ENCODE measurements around the gene LYRM2.

LYRM2 gene

GRCh38 chr6:89638320-89639195, at the start of gene LYRM2:
TSS of gene LYRM2 (minus strand) at chr6:89638747. CDS start at chr6:89638716, 31 bp downstream.
- H3K36me3 ChIP-seq (replicated peaks; ENCODE audit: insufficient read depth, low read length): 0 out of 2 replicates have a peak, but pooled peaks cover 5% of the 10 kb centered on the region
- H3K9ac ChIP-seq (ENCODE audit: low read length): peak within 1 kb of the TSS; percentile 84
- H4K20me1 ChIP-seq (ENCODE audit: insufficient read depth, low read length): no peaks in the 10 kb centered on the region
- DNase-seq: peak; percentile 90
- H3K9me3 ChIP-seq (replicated peaks; ENCODE audit: insufficient read depth, low read length): no peaks in the 10 kb centered on the region
- H3K27me3 ChIP-seq (replicated peaks; ENCODE audit: insufficient read depth, low read length): no peaks in the 10 kb centered on the region
- H3F3A ChIP-seq (ENCODE audit: insufficient read depth, low read length): peaks cover 7% of the 10 kb centered on the region
- no peaks in the 10 kb centered on the region for H3K9me2 ChIP-seq (replicated peaks; ENCODE audit: insufficient read depth, low read length)
- H3K4me3 ChIP-seq (ENCODE audit: low read length): peak within 1 kb of the TSS; percentile 82
- H3K79me2 ChIP-seq (ENCODE audit: low read length): peaks cover 4% of the 10 kb centered on the region; the same call in 1 of the 2 replicates
- H2AFZ ChIP-seq (ENCODE audit: low read length): peak within 1 kb of the TSS; percentile 78
- peak within 1 kb of the TSS; percentile 80 for H3K27ac ChIP-seq (ENCODE audit: low read length)
- peak within 1 kb of the TSS; percentile 88 for H3K4me2 ChIP-seq (ENCODE audit: low read depth, low read length)
- TF ChIP-seq EZH2phosphoT487 (IDR thresholded peaks at IDR 0.05; ENCODE audit: low read length) (no peak), CTCF (IDR thresholded peaks at IDR 0.05; ENCODE audit: low read length) (no peak), EZH2 (optimal IDR thresholded peaks at IDR 0.05; ENCODE audit: low read depth, low read length) (no peak)
- 0 out of 2 replicates have a peak, but pooled peaks cover 2% of the 10 kb centered on the region for H3K4me1 ChIP-seq (ENCODE audit: low read length)

GRCh38 chr6:89688328-89688727, 49.8 kb upstream of the LYRM2 start:
- Histone ChIP-seq H3K9me3 (replicated peaks; ENCODE audit: insufficient read depth, low read length) (no peaks in the 10 kb centered on the region), H3K27me3 (replicated peaks; ENCODE audit: insufficient read depth, low read length) (no peaks in the 10 kb centered on the region), H4K20me1 (ENCODE audit: insufficient read depth, low read length) (no peaks in the 10 kb centered on the region), H3K9me2 (replicated peaks; ENCODE audit: insufficient read depth, low read length) (no peaks in the 10 kb centered on the region), H3K4me3 (ENCODE audit: low read length) (no peak overlapping the region), H3K4me2 (ENCODE audit: low read depth, low read length) (no peak overlapping the region), H3K4me1 (ENCODE audit: low read length) (peaks cover 17% of the 10 kb centered on the region), H3F3A (ENCODE audit: insufficient read depth, low read length) (peaks cover 17% of the 10 kb centered on the region), H3K27ac (ENCODE audit: low read length) (no peak overlapping the region), H3K36me3 (replicated peaks; ENCODE audit: insufficient read depth, low read length) (peaks cover 12% of the 10 kb centered on the region; the same call in 1 of the 2 replicates), H3K79me2 (ENCODE audit: low read length) (no peaks in the 10 kb centered on the region), H2AFZ (ENCODE audit: low read length) (no peak overlapping the region), H3K9ac (ENCODE audit: low read length) (no peak overlapping the region)
- no peak for DNase-seq
- TF ChIP-seq CTCF (IDR thresholded peaks at IDR 0.05; ENCODE audit: low read length) (no peak), EZH2phosphoT487 (IDR thresholded peaks at IDR 0.05; ENCODE audit: low read length) (no peak), EZH2 (optimal IDR thresholded peaks at IDR 0.05; ENCODE audit: low read depth, low read length) (no peak)

DNA sequence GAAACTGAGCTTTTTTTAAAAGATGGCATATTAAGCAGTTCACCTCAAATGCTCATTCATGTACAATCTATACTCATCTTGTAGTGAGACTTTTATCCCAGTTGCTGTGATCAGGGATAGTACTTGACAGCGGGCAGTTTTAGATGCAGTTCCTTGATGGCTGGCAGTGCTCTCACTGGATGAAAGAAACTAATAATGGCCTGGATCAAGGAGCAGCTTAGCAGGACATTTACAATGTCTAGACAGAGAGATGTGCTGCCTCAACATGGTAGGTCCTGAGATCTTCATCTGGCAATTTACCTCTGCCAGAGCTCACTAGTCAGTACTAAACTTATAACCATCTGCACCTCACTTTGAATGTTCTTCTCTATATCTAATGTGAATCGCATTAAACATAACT, 46.8 kb upstream of the LYRM2 start:
- no peaks in the 10 kb centered on the region for H3K27me3 ChIP-seq (replicated peaks; ENCODE audit: insufficient read depth, low read length)
- no peak overlapping the region for H2AFZ ChIP-seq (ENCODE audit: low read length)
- no peaks in the 10 kb centered on the region for H4K20me1 ChIP-seq (ENCODE audit: insufficient read depth, low read length)
- no peaks in the 10 kb centered on the region for H3K9me2 ChIP-seq (replicated peaks; ENCODE audit: insufficient read depth, low read length)
- H3K9ac ChIP-seq (ENCODE audit: low read length): no peak overlapping the region
- no peaks in the 10 kb centered on the region for H3F3A ChIP-seq (ENCODE audit: insufficient read depth, low read length)
- TF ChIP-seq EZH2phosphoT487 (IDR thresholded peaks at IDR 0.05; ENCODE audit: low read length): no peak
- TF ChIP-seq EZH2 (optimal IDR thresholded peaks at IDR 0.05; ENCODE audit: low read depth, low read length): no peak
- TF ChIP-seq CTCF (IDR thresholded peaks at IDR 0.05; ENCODE audit: low read length): no peak
- DNase-seq: no peak
- peaks cover 12% of the 10 kb centered on the region; the same call in 1 of the 2 replicates for H3K36me3 ChIP-seq (replicated peaks; ENCODE audit: insufficient read depth, low read length)
- H3K4me1 ChIP-seq (ENCODE audit: low read length): peaks cover 1% of the 10 kb centered on the region; the same call in 1 of the 2 replicates
- H3K9me3 ChIP-seq (replicated peaks; ENCODE audit: insufficient read depth, low read length): no peaks in the 10 kb centered on the region
- no peak overlapping the region for H3K4me3 ChIP-seq (ENCODE audit: low read length)
- H3K79me2 ChIP-seq (ENCODE audit: low read length): no peaks in the 10 kb centered on the region
- H3K4me2 ChIP-seq (ENCODE audit: low read depth, low read length): no peak overlapping the region
- no peak overlapping the region for H3K27ac ChIP-seq (ENCODE audit: low read length)

Data from MM.1S (cell line).